GM18909 (cell line): ENCODE data around the gene SMPD1.
"Not testable (repeated sequence)": the region's sequence is repeated elsewhere in the genome, so short reads cannot be mapped to it uniquely, and the experiment has no call there.

Experiments used
- ATAC-seq: cut with Tn5 transposase; IDR thresholded peaks from one replicate; pipeline ENCODE4 v1.9.1; 2021; ENCODE audit warnings: mild to moderate bottlenecking; ENCODE audit not compliant: unreplicated experiment, poor library complexity

The SMPD1 gene

DNA sequence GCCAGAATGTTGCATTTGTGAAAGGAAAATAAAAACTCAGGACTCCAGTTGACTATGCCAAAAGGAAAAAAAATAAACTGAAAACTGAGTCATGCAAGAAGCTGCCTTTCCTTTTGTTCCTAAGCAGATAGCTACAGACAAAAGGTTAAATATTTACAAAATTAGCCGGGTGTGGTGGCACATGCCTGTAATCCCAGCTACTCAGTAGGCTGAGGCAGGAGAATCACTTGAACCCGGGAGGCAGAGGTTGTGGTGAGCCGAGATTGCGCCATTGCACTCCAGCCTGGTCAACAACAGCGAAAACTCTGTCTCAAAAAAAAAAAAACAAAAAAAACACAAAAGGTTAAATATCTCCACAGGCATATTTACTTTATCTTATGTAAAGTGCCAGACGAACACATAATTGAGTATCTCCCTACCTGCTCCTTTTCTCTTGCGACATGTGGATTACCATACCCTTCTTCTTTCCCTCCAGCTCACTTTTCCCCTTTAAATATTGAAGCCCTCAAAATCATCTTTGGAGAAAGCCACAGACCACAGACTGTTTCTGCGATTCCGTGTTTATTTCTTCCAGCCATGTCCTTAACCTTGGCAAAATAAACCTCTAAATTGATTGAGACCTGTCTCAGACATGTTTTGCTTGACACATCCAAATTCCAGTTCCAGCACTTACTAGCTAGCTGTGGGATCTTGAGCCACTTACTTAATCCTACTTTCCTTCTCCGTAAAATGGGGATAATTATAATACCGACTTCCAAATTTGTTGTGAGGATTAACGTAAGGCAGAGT is 2.3 kb upstream of the SMPD1 start:
- no peak for ATAC-seq

DNA sequence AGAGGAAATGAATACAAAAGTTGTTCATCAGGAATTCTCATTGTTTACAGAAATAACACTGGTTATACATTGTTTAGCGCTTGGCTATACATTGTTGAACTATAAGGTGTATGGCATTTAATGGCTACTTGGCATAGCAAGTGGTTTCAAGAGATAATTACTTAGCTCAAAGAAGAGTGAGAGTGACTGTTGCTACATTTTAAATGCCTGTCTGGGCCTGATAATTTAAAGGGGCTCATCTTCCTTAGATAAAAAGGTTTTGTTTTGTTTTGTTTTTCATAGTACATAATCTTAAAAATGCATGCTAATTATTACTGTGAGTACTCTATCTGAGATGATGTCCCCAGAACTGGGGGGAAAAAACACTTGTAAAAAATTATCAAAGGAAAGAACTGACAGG is 1.5 kb upstream of the SMPD1 start:
- ATAC-seq: no peak

DNA sequence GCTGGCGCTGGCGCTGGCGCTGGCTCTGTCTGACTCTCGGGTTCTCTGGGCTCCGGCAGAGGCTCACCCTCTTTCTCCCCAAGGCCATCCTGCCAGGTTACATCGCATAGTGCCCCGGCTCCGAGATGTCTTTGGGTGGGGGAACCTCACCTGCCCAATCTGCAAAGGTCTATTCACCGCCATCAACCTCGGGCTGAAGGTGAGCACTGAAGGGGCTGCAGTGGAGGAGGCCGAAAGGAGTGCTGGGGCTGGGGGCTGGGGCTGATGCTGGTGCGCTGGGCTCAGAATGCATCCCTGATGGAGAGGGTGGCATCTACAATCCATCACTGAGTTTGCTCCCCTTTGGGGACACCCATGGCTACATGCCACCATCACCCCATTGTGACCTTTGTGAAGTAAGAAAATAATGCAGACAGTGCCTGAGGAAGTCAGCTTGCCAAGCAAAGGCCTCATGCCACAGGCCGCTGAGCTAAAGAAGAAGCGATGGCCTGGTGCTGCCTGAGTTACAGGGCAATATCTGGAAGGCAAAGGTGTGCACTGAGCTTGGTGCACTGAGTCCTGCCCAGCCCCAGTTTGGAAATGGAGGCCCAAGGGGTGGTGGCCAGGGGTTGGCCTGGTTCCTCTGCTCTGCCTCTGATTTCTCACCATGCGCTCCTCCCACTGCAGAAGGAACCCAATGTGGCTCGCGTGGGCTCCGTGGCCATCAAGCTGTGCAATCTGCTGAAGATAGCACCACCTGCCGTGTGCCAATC is 620 bp downstream of the SMPD1 start:
- no peak for ATAC-seq

DNA sequence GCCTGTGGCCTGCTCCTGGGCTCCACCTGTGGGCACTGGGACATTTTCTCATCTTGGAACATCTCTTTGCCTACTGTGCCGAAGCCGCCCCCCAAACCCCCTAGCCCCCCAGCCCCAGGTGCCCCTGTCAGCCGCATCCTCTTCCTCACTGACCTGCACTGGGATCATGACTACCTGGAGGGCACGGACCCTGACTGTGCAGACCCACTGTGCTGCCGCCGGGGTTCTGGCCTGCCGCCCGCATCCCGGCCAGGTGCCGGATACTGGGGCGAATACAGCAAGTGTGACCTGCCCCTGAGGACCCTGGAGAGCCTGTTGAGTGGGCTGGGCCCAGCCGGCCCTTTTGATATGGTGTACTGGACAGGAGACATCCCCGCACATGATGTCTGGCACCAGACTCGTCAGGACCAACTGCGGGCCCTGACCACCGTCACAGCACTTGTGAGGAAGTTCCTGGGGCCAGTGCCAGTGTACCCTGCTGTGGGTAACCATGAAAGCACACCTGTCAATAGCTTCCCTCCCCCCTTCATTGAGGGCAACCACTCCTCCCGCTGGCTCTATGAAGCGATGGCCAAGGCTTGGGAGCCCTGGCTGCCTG is 1.4 kb downstream of the SMPD1 start:
- ATAC-seq: no peak

DNA sequence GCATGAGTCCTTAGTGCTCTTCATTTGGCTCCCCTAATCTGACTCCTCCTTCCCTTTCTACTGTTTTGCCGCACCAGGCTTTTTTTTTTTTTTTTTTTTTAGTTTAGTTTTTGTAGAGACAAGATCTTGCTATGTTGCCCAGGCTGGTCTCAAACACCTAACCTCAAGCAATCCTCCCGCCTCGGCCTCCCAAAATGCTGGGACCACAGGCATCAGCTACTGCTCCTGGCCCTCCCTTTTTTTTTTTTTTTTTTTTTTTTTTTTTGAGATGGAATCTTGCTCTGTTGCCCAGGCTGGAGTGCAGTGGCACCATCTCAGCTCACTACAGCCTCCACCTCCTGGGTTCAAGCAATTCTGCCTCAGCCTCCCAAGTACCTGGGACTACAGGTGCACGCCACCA is 2.0 kb downstream of the SMPD1 start:
- not testable (repeated sequence) for ATAC-seq

DNA sequence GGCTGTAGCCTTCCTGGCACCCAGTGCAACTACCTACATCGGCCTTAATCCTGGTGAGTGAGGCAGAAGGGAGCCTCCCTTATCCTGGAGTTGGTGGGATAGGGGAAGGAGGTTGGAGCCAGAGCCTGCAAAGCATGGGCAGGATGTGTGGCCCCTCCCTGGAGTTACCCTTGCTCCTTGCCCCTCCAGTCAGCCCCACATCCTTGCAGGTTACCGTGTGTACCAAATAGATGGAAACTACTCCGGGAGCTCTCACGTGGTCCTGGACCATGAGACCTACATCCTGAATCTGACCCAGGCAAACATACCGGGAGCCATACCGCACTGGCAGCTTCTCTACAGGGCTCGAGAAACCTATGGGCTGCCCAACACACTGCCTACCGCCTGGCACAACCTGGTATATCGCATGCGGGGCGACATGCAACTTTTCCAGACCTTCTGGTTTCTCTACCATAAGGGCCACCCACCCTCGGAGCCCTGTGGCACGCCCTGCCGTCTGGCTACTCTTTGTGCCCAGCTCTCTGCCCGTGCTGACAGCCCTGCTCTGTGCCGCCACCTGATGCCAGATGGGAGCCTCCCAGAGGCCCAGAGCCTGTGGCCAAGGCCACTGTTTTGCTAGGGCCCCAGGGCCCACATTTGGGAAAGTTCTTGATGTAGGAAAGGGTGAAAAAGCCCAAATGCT is 3.9 kb downstream of the SMPD1 start:
- ATAC-seq: no peak

DNA sequence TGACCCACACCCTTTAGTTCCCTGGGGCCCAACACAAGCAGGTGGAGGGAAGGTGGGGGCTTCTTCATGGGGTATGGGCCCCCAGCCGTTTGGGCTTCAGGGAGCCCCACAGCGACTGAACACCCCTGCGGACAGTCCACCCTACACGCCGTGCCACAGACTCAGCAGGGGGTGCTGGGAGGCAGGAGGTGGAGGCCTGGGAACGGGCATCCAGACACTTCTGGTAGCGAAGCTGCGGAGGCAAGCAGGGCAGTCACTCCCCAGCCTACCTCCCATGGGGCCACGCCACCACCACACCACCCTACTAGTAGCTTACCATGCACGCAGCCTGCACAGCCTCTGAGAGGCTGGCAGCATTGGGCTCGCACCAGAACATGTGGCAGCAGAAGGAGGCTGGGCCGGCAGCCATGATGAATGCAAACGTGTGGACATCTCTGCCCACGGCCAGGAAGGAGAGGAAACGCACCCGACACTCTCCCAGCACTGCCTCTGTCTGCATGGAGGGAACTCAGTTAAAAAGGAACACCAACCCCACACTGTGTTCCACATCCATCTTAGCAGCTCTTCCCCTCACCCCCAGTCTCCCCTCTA is 5.3 kb downstream of the SMPD1 start:
- ATAC-seq: no peak

DNA sequence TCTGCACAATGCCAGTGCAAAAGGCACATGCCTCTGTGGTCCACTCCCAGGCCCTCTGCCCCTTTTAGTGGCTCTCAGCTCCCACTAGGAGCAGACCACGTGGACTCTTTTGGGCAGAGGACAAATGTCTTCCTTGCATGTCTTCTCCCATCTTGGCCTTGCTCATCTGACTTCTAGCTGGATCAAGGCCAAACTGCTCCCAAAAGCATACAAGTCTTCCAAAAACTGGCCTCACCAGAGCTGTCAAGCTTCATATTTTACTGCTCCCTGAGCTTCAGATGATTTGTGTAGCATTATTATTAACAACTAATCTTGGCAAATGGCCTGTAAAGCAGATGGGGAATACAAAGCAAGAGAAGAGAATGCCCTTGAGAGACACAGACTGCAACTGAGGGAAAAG is 6.9 kb downstream of the SMPD1 start:
- no peak for ATAC-seq

DNA sequence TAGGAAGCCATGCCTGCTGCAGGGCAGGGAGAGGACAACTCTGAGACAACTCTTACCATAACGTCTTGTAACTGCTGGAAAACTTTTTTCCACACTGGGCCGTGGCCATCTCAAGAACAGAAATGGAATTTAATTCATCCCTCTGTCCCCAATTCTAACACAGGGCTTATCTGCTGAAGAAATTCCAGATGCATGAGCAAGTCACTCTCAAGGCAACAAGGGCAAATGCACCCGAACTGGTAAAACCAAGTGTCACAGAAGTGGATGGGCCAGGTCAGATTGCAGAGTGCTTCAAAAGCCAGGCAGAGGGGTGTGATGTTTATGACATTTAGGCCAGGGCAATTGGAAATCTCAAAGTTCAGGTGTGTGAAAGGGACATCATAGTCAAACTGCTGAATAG is 7.4 kb downstream of the SMPD1 start:
- no peak for ATAC-seq

DNA sequence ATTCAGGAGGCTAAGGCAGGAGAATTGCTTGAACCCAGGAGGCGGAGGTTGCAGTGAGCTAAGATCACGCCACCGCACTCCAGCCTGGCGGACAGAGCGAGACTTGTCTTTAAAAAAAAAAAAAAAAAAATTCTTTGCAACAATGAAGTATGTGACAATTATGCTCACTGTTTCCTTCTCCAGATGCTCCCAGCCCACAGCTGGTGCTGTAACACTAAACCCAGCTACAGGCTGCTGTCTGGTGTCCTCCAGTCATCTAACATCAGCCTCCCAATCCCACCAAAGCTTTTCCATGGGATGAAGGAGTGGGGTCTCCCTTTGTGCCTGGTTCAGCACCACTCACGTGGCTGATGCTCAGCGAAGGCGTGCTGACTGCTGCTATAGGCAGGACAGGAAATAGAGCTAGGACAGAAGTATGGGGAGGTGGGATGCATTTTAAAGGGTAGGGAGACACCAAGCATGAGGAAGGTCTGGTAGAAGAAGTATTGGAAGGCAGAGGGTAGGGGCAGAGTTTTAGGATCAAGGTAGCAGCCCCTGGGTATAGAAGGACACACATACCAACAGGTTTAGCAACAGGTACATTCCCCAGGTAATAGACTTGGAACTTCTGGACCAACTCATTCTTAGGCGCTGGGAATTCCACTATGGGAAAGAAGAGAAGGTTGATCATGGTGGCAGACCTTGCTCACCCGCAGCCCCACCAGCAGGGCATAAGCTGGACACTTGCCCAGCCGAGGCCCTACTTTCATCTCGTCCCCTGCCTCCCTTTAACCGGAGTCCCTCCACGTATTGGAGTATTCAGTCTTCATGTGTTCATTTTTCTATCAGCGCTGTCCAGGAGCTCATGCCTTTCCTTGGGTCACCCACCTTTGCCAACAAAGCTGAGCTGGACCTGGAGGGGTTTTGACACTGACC is 10.4 kb downstream of the SMPD1 start:
- no peak for ATAC-seq

DNA sequence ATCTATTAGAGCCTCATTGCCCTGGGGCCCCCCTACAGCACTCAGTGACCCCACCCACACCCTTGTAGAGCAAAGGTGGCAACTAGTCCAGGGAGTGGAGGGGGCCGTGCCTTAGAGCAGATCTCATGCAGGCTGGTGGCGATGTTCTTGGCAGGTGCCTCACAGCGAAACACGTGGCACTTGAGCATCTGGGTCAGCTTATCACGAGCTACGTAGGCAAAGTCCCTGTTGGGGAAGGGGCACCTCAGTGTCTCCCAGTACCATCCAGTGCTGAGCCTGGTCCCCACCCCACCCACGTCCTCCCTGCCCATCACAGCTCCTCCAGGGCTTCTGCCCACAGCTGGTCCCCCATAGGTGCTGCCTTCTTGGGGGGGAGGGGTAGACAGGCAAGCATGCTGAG is 11.2 kb downstream of the SMPD1 start:
- no peak for ATAC-seq

DNA sequence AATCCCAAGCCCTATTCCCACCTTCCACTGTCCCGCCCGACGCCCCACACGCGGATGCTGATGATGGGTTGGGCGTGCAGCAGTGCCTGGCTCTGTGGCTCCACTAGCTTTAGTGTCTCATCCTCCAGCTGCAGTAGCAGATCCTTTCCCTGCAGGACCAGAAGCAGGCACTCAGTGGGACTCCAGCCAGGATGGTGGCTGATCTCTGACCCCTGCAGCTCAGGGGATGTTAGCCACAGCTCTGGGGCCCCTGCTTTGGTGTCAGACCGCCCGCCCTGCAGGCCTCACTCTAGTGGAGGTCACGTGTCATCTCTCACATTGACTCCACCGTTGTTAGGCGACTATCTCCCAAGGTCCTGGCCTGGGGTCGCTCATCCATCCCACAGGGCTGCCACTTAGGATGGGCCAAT is 11.8 kb downstream of the SMPD1 start:
- ATAC-seq: peak; percentile 48

DNA sequence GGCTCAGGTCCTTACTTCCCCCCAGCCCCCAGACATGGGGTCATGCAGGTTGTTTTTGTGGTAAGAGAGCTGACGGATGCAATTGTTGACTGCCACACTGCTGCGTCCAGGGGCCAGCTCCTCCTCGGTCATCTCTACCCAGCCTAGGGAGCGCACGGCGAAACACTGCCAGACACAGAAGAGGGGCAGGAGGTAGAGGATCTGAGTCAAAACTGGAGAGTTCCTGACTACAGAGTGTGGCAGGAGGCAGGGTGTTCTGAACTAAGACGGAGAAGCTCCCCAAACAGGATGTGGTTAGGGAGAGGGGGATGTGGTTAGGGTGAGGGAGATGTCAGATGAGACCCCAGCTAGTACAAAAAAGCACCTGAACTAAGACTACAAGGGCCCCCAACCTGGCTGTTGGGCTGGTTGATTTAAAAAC is 12.3 kb downstream of the SMPD1 start:
- peak; percentile 93 for ATAC-seq

DNA sequence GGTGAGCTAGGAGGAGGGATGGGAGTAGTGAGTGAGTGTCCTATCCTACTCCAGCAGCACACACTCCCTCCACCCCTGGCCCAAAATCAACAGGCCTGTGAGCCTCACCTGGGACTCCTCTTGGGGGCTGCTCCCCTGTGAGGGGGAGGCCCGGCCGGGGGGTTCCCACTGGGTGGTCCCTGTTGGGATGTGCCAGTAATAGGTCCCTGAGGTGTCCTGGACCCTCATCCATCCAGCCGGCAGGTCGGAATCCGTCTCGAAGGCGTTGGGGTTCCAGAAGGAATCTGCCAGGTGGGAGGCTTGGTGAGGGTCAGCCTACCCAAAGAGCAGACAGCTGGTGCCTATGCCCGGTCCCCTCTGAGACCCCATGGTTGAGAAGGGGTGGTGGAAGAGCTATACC is 13.3 kb downstream of the SMPD1 start:
- ATAC-seq: no peak

DNA sequence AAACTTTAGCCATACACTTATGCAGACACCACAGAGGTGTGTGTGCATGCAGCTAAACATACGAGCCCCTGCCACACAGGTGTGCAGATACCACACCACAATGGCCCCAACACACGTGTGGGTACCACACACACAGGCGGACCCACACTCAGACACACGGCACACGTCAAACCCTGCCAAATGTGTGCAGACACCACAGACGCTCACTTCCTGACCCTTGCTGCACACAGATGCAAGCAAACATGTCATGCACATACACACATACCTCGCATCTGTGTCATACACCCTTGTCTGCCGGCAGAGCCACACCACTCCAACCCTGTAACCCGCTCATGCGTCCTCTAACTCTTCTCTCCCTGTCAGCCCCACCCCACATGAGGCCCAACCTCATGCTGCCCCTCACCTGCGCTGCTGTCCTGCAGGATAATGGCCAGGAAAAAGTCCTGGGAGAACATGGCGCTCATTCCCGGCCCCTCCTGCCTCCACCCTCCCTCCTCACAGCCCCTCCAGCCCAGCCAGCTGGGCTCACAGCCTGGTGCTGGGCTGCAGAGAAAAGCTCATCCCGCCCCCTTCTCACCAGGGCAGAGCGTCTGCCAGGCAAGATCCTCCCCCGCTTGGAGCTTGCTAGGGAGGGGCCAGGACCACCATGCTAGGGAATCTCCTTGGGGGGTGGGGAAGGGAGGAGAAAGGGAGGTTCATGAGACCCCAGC is 14.2 kb downstream of the SMPD1 start:
- no peak for ATAC-seq

DNA sequence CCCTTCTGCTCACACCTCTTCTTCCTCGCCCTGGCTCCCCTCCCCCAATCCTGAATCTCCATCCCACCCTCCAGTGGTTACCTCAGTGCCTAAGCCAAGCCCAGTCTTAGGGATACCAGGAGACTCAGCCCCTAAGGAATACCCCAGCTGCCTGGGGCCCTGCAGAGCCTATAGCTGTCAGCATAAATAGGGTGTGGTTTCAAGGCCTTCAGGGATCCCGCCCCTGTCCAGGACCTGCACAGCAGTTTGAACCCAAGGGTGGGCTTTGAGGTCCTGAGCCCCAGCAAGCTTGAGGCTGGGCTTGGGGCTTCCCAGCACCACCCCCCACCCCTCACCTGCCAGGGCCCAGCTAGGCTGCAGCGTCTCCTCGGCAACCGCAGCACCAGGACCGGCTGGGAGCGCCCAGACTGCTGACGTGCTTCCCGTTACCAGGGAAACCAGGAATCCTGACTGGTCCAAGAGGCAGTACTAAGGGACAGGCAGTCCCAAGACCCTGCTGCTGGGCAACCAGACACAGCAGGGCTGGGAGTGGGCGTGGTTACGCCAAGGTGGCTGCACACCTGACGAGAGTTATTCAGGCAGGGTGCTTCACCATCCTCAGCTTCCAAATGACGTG is 14.9 kb downstream of the SMPD1 start:
- no peak for ATAC-seq

DNA sequence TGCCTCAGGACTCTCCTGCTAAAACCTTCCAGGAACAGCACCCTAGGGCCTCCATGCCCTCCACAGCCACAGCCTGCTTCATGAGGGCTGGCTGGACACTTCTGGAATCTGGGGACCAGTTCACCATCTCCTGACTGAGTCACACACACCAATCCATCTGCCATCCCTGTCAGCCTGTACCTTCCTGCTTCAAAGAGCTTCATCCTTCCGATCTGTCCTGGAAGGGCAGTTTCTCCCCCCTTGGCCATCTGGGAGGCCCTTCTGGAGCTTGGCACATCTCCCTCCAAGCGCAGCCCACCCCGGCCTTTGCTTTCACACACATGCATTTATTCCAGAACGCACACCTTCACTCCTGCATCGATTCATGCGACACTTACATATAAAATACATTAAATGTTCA is 15.6 kb downstream of the SMPD1 start:
- no peak for ATAC-seq

DNA sequence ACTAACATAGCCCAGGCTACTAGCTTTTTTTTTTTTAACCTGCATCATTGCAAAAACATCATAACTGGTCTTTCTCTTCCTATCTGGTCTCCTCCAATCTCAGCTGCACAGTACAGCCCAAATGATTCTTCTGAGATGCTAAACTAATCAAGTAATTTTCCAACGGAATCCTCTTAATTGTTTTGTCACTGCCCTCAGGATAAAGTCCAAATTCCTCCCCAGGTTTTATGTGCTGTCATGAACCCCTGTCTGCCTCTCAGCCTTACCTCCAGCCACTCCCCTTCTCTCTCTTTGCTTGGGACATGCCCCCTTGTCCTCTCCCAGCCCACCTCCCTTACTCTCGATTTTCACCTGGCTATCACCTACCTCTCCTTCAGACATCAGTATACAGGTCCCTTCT is 16.1 kb downstream of the SMPD1 start:
- no peak for ATAC-seq
